Stimulated activated naive B cell treated with anti-CD40 and anti-IgM and Interleukin-4, amounts not matched to agents 10 μg/mL and 1 μg/mL and 100 μg/mL, for 72 hours (primary cell): Measurements from ENCODE around the gene GOLPH3.
A peak's percentile ranks its signal among the peaks of the same experiment; 100 is the strongest.
"Not testable (repeated sequence)": the region's sequence is repeated elsewhere in the genome, so short reads cannot be mapped to it uniquely, and the experiment has no call there.

Experiments used
- ATAC-seq, 2 donors: fragments of 150-1000 bp; cut with Tn5 transposase; replicated peaks; 2 replicates each; pipeline ENCODE4 v1.10.0; 2021; ENCODE audit warnings: moderate library complexity in 1 of 2
- DNase-seq: peaks from one replicate; pipeline ENCODE4 v3.0.0; 2021
- H3K27ac Mint-ChIP-seq: one replicate; pipeline ENCODE4 v1.8.0; 2022; ENCODE audit warnings: mild to moderate bottlenecking, mixed read lengths
- H3K27me3 Mint-ChIP-seq, 2 donors: one replicate each; pipeline ENCODE4 v1.8.0; 2022; ENCODE audit warnings: mixed read lengths in 2 of 2
- H3K36me3 Mint-ChIP-seq, 2 donors: one replicate each; pipeline ENCODE4 v1.8.0; 2022; ENCODE audit warnings: mixed read lengths in 2 of 2, mild to moderate bottlenecking in 1 of 2
- H3K4me1 Mint-ChIP-seq, 2 donors: one replicate each; pipeline ENCODE4 v1.8.0; 2022; ENCODE audit warnings: mixed read lengths in 2 of 2, mild to moderate bottlenecking in 1 of 2
- H3K4me3 Mint-ChIP-seq, 2 donors: one replicate each; pipeline ENCODE4 v1.8.0; 2022; ENCODE audit warnings: mild to moderate bottlenecking in 2 of 2, mixed read lengths in 2 of 2, moderate library complexity in 1 of 2
- H3K9me3 Mint-ChIP-seq, 2 donors: one replicate each; pipeline ENCODE4 v1.8.0; 2022; ENCODE audit warnings: mixed read lengths in 2 of 2, mild to moderate bottlenecking in 1 of 2

GOLPH3 gene

DNA sequence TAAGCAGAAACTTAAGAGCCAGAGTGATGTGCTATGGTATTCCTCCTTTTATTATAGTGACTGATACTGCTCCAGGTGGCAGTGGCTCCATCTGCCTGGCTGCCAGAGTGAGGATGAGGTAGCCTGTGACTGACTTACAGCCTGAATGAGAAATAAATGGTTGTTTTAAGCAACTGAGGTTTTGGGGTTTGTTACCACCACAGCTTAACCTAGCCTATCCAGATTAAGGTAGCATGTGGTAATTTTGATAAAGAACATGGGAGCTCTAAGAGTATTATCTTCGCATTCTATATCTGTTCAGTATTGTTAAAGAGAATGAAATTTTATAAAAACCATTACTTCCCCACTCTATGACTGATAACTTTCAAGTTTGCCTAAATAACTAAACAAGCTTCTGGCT, 39.0 kb downstream of the GOLPH3 start:
- no peaks in the 10 kb centered on the region for H3K27me3 Mint-ChIP-seq
- no peak overlapping the region for H3K27ac Mint-ChIP-seq
- peaks cover 5 to 8% of the 10 kb centered on the region in 2 donors for H3K4me1 Mint-ChIP-seq
- no peak for DNase-seq
- no peak overlapping the region for H3K4me3 Mint-ChIP-seq
- no peaks in the 10 kb centered on the region for H3K9me3 Mint-ChIP-seq
- H3K36me3 Mint-ChIP-seq: peaks cover 32 to 38% of the 10 kb centered on the region in 2 donors
- no peak for ATAC-seq

DNA sequence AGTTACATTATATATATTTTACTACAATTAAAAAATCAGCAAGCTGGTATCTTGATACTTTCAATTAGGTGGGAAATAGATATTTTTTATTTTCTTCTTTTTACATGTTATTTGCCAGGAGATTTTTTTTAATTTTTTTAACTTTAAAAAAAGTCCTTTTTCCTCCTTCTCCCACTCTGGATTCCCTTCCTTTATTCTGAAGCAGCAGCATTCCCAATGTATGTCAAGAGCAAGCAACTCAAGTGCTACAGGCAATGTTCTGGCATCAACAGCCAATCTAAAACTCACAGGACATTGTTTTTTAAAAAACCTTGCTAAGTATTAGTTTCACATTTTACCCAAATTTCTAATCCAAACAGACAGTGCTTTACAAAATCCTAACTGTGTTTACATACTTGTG, 41.4 kb downstream of the GOLPH3 start:
- peaks cover 40 to 46% of the 10 kb centered on the region in 2 donors for H3K36me3 Mint-ChIP-seq
- peaks cover 8 to 18% of the 10 kb centered on the region in 2 donors for H3K4me1 Mint-ChIP-seq
- ATAC-seq (no peak), DNase-seq (no peak)
- H3K9me3 Mint-ChIP-seq: no peaks in the 10 kb centered on the region
- no peak overlapping the region for H3K27ac Mint-ChIP-seq
- H3K27me3 Mint-ChIP-seq: no peaks in the 10 kb centered on the region
- no peak overlapping the region for H3K4me3 Mint-ChIP-seq

- peaks cover 8 to 18% of the 10 kb centered on the region in 2 donors for H3K4me1 Mint-ChIP-seq
- no peak overlapping the region for H3K4me3 Mint-ChIP-seq
- no peaks in the 10 kb centered on the region for H3K27me3 Mint-ChIP-seq
- no peaks in the 10 kb centered on the region for H3K9me3 Mint-ChIP-seq
- DNase-seq (no peak), ATAC-seq (no peak)
- no peak overlapping the region for H3K27ac Mint-ChIP-seq
- H3K36me3 Mint-ChIP-seq: peaks cover 40 to 50% of the 10 kb centered on the region in 2 donors
Measured at GRCh38 chr5:32131604-32132003, 42.5 kb downstream of the GOLPH3 start.

GRCh38 chr5:32130865-32131264, 43.3 kb downstream of the GOLPH3 start:
- H3K27ac Mint-ChIP-seq: peak overlapping the region; percentile 65

DNA sequence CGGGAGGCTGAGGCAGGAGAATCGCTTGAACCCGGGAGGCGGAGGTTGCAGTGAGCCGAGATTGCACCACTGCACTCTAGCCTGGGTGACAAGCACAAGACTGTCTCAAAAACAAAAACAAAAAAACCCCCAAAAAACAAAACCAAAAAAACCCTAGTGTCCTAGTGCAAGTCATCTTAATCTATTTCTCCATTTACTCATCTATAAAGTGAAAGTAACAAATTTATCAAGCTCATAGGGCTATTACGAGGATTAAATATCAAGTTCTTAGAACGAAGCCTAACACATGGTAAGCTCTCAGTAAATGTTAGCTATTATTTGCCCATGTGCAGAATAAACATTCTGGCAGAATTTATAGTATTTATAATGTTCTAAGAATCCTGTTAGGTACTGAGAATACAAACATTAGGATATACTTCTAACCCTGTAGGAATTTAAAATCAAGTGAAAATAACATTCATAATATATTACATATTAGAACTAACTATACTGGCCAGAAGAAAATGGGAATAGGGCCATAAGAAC, 45.0 kb downstream of the GOLPH3 start:
- no peak overlapping the region for H3K4me3 Mint-ChIP-seq
- H3K9me3 Mint-ChIP-seq: no peaks in the 10 kb centered on the region
- peaks cover 43 to 55% of the 10 kb centered on the region in 2 donors for H3K36me3 Mint-ChIP-seq

More at GRCh38 chr5:32130865-32131264, 43.3 kb downstream of the GOLPH3 start:
- Mint-ChIP-seq H3K9me3 (no peaks in the 10 kb centered on the region), H3K27me3 (no peaks in the 10 kb centered on the region), H3K4me1 (peaks cover 11 to 20% of the 10 kb centered on the region in 2 donors), H3K36me3 (peaks cover 47 to 58% of the 10 kb centered on the region in 2 donors), H3K4me3 (no peak overlapping the region)
- ATAC-seq: no peak
- DNase-seq: no peak

DNA sequence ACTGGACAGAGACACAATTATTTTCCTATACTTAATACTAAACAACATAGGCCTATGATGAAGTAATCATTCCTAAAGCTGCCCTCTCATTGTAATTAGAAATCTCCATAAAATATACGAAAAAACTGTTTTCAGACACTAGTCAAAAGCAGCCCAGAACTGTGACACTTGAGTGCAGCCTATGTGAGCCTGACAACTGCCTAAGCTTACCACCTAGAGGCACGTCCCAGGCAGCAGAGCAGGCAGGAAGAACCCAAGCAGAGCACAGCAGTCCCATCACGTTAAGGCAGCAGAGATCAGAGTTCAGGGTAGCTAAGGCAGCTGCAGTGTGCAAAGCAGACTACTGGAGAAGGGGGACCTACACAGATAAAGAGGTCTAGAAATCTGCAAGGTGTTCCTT, 46.4 kb downstream of the GOLPH3 start:
- no peak for DNase-seq
- Mint-ChIP-seq H3K36me3 (peaks cover 41 to 48% of the 10 kb centered on the region in 2 donors), H3K4me3 (no peak overlapping the region), H3K4me1 (peaks cover 7 to 19% of the 10 kb centered on the region in 2 donors), H3K9me3 (no peaks in the 10 kb centered on the region), H3K27ac (peak overlapping the region; percentile 7), H3K27me3 (no peaks in the 10 kb centered on the region)
- no peak for ATAC-seq

More for the DNA sequence above, 45.0 kb downstream of the GOLPH3 start:
- Mint-ChIP-seq H3K27ac (peak overlapping the region; percentile 9), H3K27me3 (no peaks in the 10 kb centered on the region), H3K4me1 (peaks cover 9 to 19% of the 10 kb centered on the region in 2 donors)
- ATAC-seq (no peak), DNase-seq (no peak)

DNA sequence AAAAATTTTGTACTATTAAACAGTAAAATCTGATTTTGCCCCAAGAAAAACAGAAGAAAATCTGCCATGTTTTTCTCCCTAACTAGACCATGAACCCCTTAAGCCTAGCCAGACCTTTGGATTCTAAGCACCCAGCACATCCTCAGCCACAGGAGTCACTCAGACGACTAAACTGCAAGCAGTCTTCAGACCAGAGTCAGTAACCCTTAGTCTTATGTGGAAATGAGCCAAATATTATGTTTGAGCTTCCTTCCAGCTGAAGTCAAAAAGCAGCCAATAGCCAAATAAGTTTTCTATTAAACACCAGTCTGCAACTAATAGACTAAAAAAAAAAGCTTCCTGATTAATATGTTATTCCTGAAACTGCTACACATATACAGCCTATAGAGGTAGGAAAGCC, 47.4 kb downstream of the GOLPH3 start:
- ATAC-seq (no peak), DNase-seq (no peak)
- H3K9me3 Mint-ChIP-seq: no peaks in the 10 kb centered on the region
- H3K27me3 Mint-ChIP-seq: no peaks in the 10 kb centered on the region
- H3K4me3 Mint-ChIP-seq: no peak overlapping the region
- no peak overlapping the region for H3K27ac Mint-ChIP-seq
- H3K36me3 Mint-ChIP-seq: peaks cover 41 to 45% of the 10 kb centered on the region in 2 donors
- H3K4me1 Mint-ChIP-seq: peaks cover 8 to 19% of the 10 kb centered on the region in 2 donors

- Mint-ChIP-seq H3K27me3 (no peaks in the 10 kb centered on the region), H3K4me3 (no peak overlapping the region), H3K36me3 (peaks cover 36 to 42% of the 10 kb centered on the region in 2 donors), H3K9me3 (no peaks in the 10 kb centered on the region), H3K4me1 (peaks cover 12 to 15% of the 10 kb centered on the region in 2 donors), H3K27ac (peak overlapping the region; percentile 16)
- DNase-seq (no peak), ATAC-seq (no peak)
Measured at GRCh38 chr5:32123889-32124676, 50.0 kb downstream of the GOLPH3 start.

GRCh38 chr5:32123058-32123805, 50.9 kb downstream of the GOLPH3 start:
- Mint-ChIP-seq H3K27me3 (no peaks in the 10 kb centered on the region), H3K4me1 (peaks cover 11 to 12% of the 10 kb centered on the region in 2 donors), H3K36me3 (peaks cover 28 to 37% of the 10 kb centered on the region in 2 donors), H3K9me3 (no peaks in the 10 kb centered on the region), H3K4me3 (no peak overlapping the region), H3K27ac (no peak overlapping the region)
- ATAC-seq (no peak), DNase-seq (no peak)

GRCh38 chr5:32118922-32119321, 55.2 kb downstream of the GOLPH3 start:
- peak overlapping the region; percentile 25 for H3K27ac Mint-ChIP-seq

GRCh38 chr5:32116574-32117313, 57.4 kb downstream of the GOLPH3 start:
- H3K4me3 Mint-ChIP-seq: peak overlapping the region in 1 of 2 donors; percentile 11
- H3K4me1 Mint-ChIP-seq: peaks cover 15 to 26% of the 10 kb centered on the region in 2 donors
- DNase-seq (no peak), ATAC-seq (no peak)
- H3K27ac Mint-ChIP-seq: peak overlapping the region; percentile 33
- no peaks in the 10 kb centered on the region for H3K27me3 Mint-ChIP-seq
- H3K9me3 Mint-ChIP-seq: no peaks in the 10 kb centered on the region
- peaks cover 20 to 46% of the 10 kb centered on the region in 2 donors for H3K36me3 Mint-ChIP-seq

More at GRCh38 chr5:32118922-32119321, 55.2 kb downstream of the GOLPH3 start:
- Mint-ChIP-seq H3K36me3 (peaks cover 17 to 40% of the 10 kb centered on the region in 2 donors), H3K4me1 (peaks cover 17 to 26% of the 10 kb centered on the region in 2 donors)
- not testable (repeated sequence) for H3K9me3 Mint-ChIP-seq, DNase-seq, H3K4me3 Mint-ChIP-seq, ATAC-seq, H3K27me3 Mint-ChIP-seq

DNA sequence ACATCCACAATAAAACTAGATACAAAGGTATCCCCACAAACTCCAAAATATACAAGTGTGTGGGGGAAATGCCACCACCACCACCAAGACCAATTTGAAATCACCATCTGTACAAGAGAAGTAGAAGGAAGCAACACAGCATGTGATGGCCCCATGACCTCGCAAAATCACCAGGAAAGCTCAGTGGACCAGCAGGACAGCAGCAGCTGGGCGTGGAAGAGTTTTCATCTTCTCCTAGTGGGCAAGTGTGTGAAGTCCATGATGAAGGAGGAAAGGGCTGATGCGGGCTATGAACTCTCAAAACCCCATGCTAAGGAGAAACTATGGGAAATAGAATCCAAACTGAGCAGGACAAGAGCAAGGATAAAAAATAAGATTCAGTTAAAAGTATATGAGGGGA, 58.1 kb downstream of the GOLPH3 start:
- Mint-ChIP-seq H3K4me1 (peaks cover 13 to 29% of the 10 kb centered on the region in 2 donors), H3K9me3 (no peaks in the 10 kb centered on the region), H3K4me3 (no peak overlapping the region), H3K27ac (peak overlapping the region; percentile 64), H3K36me3 (peaks cover 23 to 46% of the 10 kb centered on the region in 2 donors), H3K27me3 (no peaks in the 10 kb centered on the region)
- DNase-seq (no peak), ATAC-seq (no peak)

GRCh38 chr5:32110111-32110696, 63.9 kb downstream of the GOLPH3 start:
- no peaks in the 10 kb centered on the region for H3K27me3 Mint-ChIP-seq
- DNase-seq (no peak), ATAC-seq (no peak)
- no peak overlapping the region for H3K4me3 Mint-ChIP-seq
- H3K9me3 Mint-ChIP-seq: no peaks in the 10 kb centered on the region
- peaks cover 16 to 38% of the 10 kb centered on the region in 2 donors for H3K36me3 Mint-ChIP-seq
- peaks cover 2 to 6% of the 10 kb centered on the region in 2 donors for H3K4me1 Mint-ChIP-seq
- no peak overlapping the region for H3K27ac Mint-ChIP-seq
